Calu3 (cell line): ENCODE results near the gene AKIRIN2. TPM values are rescaled to one million over a fixed set of nuclear protein-coding genes. Genes with fewer than 3 reads are reported as not detected.

Source experiments
- BruUV-seq: library from RNA; stranded (reverse); fragments of 400-500 nt; replicated peaks from 2 replicates; lab custom pipeline; 2021; lab: Mats Ljungman, UMichigan
- CTCF ChIA-PET: fragments of 300-600 bp; sonication (Branson Sonifier 250); formaldehyde crosslinking; loops from one replicate; lab custom pipeline; 2022; ENCODE audit warnings: antibody characterized with exemption; lab: Charles Lee
- DNase-seq: peaks from one replicate; pipeline ENCODE4 v3.0.0; 2022
- H3K27ac Mint-ChIP-seq: one replicate; pipeline ENCODE4 v1.8.0; 2022; ENCODE audit warnings: mixed read lengths; ENCODE audit not compliant: unreplicated experiment
- H3K27me3 Mint-ChIP-seq: one replicate; pipeline ENCODE4 v1.8.0; 2022; ENCODE audit warnings: mixed read lengths; ENCODE audit not compliant: unreplicated experiment
- H3K36me3 Mint-ChIP-seq: one replicate; pipeline ENCODE4 v1.8.0; 2022; ENCODE audit warnings: mild to moderate bottlenecking, moderate library complexity, mixed read lengths; ENCODE audit not compliant: insufficient read depth, unreplicated experiment
- H3K4me1 Mint-ChIP-seq: one replicate; pipeline ENCODE4 v1.8.0; 2022; ENCODE audit warnings: mild to moderate bottlenecking, low read depth, mixed read lengths; ENCODE audit not compliant: unreplicated experiment
- H3K4me3 Mint-ChIP-seq: one replicate; pipeline ENCODE4 v1.8.0; 2022; ENCODE audit warnings: mild to moderate bottlenecking, low read depth, moderate library complexity, mixed read lengths; ENCODE audit not compliant: unreplicated experiment
- H3K9me3 Mint-ChIP-seq: one replicate; pipeline ENCODE4 v1.8.0; 2022; ENCODE audit warnings: low read depth, mixed read lengths; ENCODE audit not compliant: unreplicated experiment
- CTCF ChIP-seq: fragments of 200-600 bp; IDR thresholded peaks from one replicate; pipeline ENCODE4 v1.8.0; 2022; ENCODE audit warnings: antibody characterized with exemption; ENCODE audit not compliant: unreplicated experiment
- intact Hi-C: fragments of 100-400 bp; cut with micrococcal nuclease; formaldehyde crosslinking; loops from one replicate; pipeline ENCODE4 v1.10.0; 2022; ENCODE audit not compliant: unreplicated experiment
- total RNA-seq: library from RNA; stranded (reverse); gene quantifications from 2 replicates; pipeline ENCODE4 v1.2.3, GENCODE V29; 2022

AKIRIN2 gene
- total RNA-seq, 1 experiment from 2014 or later, result 46.1 TPM

GRCh38 chr6:87702589-87702945 is 534 bp upstream of the AKIRIN2 start:
- Mint-ChIP-seq H3K4me1 (peaks cover 28% of the 10 kb centered on the region), H3K27me3 (no peaks in the 10 kb centered on the region), H3K4me3 (peak overlapping the region; percentile 96), H3K9me3 (no peaks in the 10 kb centered on the region), H3K27ac (peak overlapping the region; percentile 85), H3K36me3 (peaks cover 49% of the 10 kb centered on the region)
- CTCF ChIA-PET, result interaction anchor here (0.6 to 1.3 kb wide), 4 partner anchors 15 to 39 kb away, joined by 3 to 6 read pairs (median 5); no protein-coding TSS in a partner anchor
- intact Hi-C loops, result no loop called here
- BruUV-seq, result TSS peak; percentile 85
- DNase-seq, result no peak
- TF ChIP-seq CTCF, result no peak

GRCh38 chr6:87701344-87701675 is 723 bp downstream of the AKIRIN2 start:
- H3K9me3 Mint-ChIP-seq, result no peaks in the 10 kb centered on the region
- peaks cover 31% of the 10 kb centered on the region for H3K4me1 Mint-ChIP-seq
- TF ChIP-seq CTCF, result no peak
- peak overlapping the region; percentile 96 for H3K4me3 Mint-ChIP-seq
- peak overlapping the region; percentile 85 for H3K27ac Mint-ChIP-seq
- DNase-seq, result no peak
- intact Hi-C loops, result no loop called here
- H3K27me3 Mint-ChIP-seq, result no peaks in the 10 kb centered on the region
- peaks cover 49% of the 10 kb centered on the region for H3K36me3 Mint-ChIP-seq
- BruUV-seq, result no TSS peak
- CTCF ChIA-PET, result interaction anchor here (0.5 to 0.6 kb wide), 2 partner anchors 21 to 954 kb away, joined by 3 to 4 read pairs; no protein-coding TSS in a partner anchor

- no TSS peak for BruUV-seq
- DNase-seq, result peak; percentile 36
- Mint-ChIP-seq H3K4me1 (peaks cover 28% of the 10 kb centered on the region), H3K36me3 (peaks cover 55% of the 10 kb centered on the region), H3K9me3 (no peaks in the 10 kb centered on the region), H3K4me3 (peak overlapping the region; percentile 96), H3K27ac (peak overlapping the region; percentile 85), H3K27me3 (no peaks in the 10 kb centered on the region)
- intact Hi-C loops, result no loop called here
- CTCF ChIA-PET, result interaction anchor here (0.5 kb wide), 1 partner anchor 955 kb away, joined by 3 read pairs; no protein-coding TSS in a partner anchor
- TF ChIP-seq CTCF, result no peak
Observed at GRCh38 chr6:87700397-87701343, 1.4 kb downstream of the AKIRIN2 start.

- Mint-ChIP-seq H3K4me3 (peak overlapping the region; percentile 96), H3K27me3 (no peaks in the 10 kb centered on the region), H3K9me3 (no peaks in the 10 kb centered on the region), H3K27ac (no peak overlapping the region), H3K4me1 (peaks cover 21% of the 10 kb centered on the region), H3K36me3 (peaks cover 57% of the 10 kb centered on the region)
- CTCF ChIA-PET, result interaction anchor here (0.6 kb wide), 2 partner anchors 8 to 185 kb away, joined by 4 read pairs; no protein-coding TSS in a partner anchor
- intact Hi-C loops, result loop anchor here (10.0 kb wide), 1 partner anchor 95 kb away; no protein-coding TSS in a partner anchor
- BruUV-seq, result TSS peak; percentile 41
- no peak for TF ChIP-seq CTCF
- no peak for DNase-seq
Observed at GRCh38 chr6:87699576-87699975, 2.5 kb downstream of the AKIRIN2 start.
